Measurements from ENCODE around the gene LMNTD1. TPM values are rescaled to one million over a fixed set of nuclear protein-coding genes. Genes with fewer than 3 reads are reported as not detected.

LMNTD1 gene
- total and polyA plus RNA-seq, 4 donors = not detected

GRCh38 chr12:25574761-25575160, 21.7 kb upstream of the LMNTD1 start:
- no peak for TF ChIP-seq YY1 (IDR thresholded peaks at IDR 0.05)
- no peak for TF ChIP-seq CTCF (IDR thresholded peaks at IDR 0.05; ENCODE audit: low read depth, low read length, missing input control)
- TF ChIP-seq RAD21 (IDR thresholded peaks at IDR 0.05) = no peak
- TF ChIP-seq NR2F2 (IDR thresholded peaks at IDR 0.05) = no peak
- no peak for TF ChIP-seq ATF3 (IDR thresholded peaks at IDR 0.05)
- TF ChIP-seq, protein P1, sequence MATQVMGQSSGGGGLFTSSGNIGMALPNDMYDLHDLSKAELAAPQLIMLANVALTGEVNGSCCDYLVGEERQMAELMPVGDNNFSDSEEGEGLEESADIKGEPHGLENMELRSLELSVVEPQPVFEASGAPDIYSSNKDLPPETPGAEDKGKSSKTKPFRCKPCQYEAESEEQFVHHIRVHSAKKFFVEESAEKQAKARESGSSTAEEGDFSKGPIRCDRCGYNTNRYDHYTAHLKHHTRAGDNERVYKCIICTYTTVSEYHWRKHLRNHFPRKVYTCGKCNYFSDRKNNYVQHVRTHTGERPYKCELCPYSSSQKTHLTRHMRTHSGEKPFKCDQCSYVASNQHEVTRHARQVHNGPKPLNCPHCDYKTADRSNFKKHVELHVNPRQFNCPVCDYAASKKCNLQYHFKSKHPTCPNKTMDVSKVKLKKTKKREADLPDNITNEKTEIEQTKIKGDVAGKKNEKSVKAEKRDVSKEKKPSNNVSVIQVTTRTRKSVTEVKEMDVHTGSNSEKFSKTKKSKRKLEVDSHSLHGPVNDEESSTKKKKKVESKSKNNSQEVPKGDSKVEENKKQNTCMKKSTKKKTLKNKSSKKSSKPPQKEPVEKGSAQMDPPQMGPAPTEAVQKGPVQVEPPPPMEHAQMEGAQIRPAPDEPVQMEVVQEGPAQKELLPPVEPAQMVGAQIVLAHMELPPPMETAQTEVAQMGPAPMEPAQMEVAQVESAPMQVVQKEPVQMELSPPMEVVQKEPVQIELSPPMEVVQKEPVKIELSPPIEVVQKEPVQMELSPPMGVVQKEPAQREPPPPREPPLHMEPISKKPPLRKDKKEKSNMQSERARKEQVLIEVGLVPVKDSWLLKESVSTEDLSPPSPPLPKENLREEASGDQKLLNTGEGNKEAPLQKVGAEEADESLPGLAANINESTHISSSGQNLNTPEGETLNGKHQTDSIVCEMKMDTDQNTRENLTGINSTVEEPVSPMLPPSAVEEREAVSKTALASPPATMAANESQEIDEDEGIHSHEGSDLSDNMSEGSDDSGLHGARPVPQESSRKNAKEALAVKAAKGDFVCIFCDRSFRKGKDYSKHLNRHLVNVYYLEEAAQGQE (IDR thresholded peaks at IDR 0.05) = no peak
- TF ChIP-seq, protein P2, sequence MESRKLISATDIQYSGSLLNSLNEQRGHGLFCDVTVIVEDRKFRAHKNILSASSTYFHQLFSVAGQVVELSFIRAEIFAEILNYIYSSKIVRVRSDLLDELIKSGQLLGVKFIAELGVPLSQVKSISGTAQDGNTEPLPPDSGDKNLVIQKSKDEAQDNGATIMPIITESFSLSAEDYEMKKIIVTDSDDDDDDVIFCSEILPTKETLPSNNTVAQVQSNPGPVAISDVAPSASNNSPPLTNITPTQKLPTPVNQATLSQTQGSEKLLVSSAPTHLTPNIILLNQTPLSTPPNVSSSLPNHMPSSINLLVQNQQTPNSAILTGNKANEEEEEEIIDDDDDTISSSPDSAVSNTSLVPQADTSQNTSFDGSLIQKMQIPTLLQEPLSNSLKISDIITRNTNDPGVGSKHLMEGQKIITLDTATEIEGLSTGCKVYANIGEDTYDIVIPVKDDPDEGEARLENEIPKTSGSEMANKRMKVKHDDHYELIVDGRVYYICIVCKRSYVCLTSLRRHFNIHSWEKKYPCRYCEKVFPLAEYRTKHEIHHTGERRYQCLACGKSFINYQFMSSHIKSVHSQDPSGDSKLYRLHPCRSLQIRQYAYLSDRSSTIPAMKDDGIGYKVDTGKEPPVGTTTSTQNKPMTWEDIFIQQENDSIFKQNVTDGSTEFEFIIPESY (IDR thresholded peaks at IDR 0.05) = no peak
- TF ChIP-seq JUND (IDR thresholded peaks at IDR 0.05) = no peak
- no peak for TF ChIP-seq HNF4G (IDR thresholded peaks at IDR 0.05)
- TF ChIP-seq RXRA (IDR thresholded peaks at IDR 0.05) = no peak
- no peak for TF ChIP-seq HNF4A (conservative IDR thresholded peaks at IDR 0.05)
- TF ChIP-seq TAF1 (conservative IDR thresholded peaks at IDR 0.05) = no peak
- TF ChIP-seq GABPA (IDR thresholded peaks at IDR 0.05 in 1 of 2, conservative IDR thresholded peaks at IDR 0.05 in 1 of 2) = no peak
- no peak for TF ChIP-seq FOXA1 (IDR thresholded peaks at IDR 0.05)
- H3K4me3 ChIP-seq (ENCODE audit: low read depth in 1 of 3, low read length in 3 of 3) = no peak overlapping the region
- no peak overlapping the region for H3K9ac ChIP-seq (ENCODE audit: low read depth in 1 of 2, low read length in 2 of 2)
- peaks cover 0 to 8% (median 3%) of the 10 kb centered on the region in 4 donors for H3K4me1 ChIP-seq (ENCODE audit: control insufficient read depth in 4 of 4, insufficient read depth in 4 of 4, low read length in 3 of 4)
- no peaks in the 10 kb centered on the region for H3K36me3 ChIP-seq (ENCODE audit: control insufficient read depth in 4 of 4, insufficient read depth in 3 of 4, low read depth in 1 of 4, low read length in 3 of 4)
- no peak overlapping the region for H3K27ac ChIP-seq (ENCODE audit: low read depth in 1 of 2, low read length in 2 of 2)
- H3K27me3 ChIP-seq (ENCODE audit: control insufficient read depth in 4 of 4, insufficient read depth in 4 of 4, low read length in 3 of 4) = no peaks in the 10 kb centered on the region
- no peaks in the 10 kb centered on the region for H3K9me3 ChIP-seq (ENCODE audit: control insufficient read depth in 4 of 4, low read length in 3 of 4)
- no peak for DNase-seq (ENCODE audit: low spot score)
- WGBS = 79% methylated on average over 1 of the region's 1 CpG

DNA sequence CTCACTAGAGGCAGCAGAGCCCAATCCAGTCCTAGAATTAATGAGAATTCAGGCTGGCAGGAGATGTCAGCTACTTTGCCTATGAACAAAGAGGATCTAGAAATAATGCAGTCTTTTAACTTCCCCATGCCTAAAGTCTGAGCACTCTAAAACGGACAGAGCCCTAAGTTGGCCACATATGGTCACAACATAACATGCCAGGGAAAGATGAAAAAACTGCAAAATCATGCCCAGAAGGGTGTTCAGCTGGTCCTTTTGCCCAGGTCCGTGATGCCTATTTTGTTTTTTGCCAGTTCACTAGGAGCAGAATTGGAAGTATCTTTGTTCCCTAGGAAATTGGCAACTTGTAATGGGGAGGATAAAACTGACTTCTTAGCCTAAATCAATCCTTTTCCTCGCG, 20.3 kb upstream of the LMNTD1 start:
- no peak for DNase-seq (ENCODE audit: low spot score)
- Histone ChIP-seq H3K36me3 (ENCODE audit: control insufficient read depth in 4 of 4, insufficient read depth in 3 of 4, low read depth in 1 of 4, low read length in 3 of 4) (no peaks in the 10 kb centered on the region), H3K4me1 (ENCODE audit: control insufficient read depth in 4 of 4, insufficient read depth in 4 of 4, low read length in 3 of 4) (peaks cover 0 to 8% (median 3%) of the 10 kb centered on the region in 4 donors), H3K4me3 (ENCODE audit: low read depth in 1 of 3, low read length in 3 of 3) (no peak overlapping the region), H3K9me3 (ENCODE audit: control insufficient read depth in 4 of 4, low read length in 3 of 4) (no peaks in the 10 kb centered on the region), H3K27me3 (ENCODE audit: control insufficient read depth in 4 of 4, insufficient read depth in 4 of 4, low read length in 3 of 4) (no peaks in the 10 kb centered on the region), H3K27ac (ENCODE audit: low read depth in 1 of 2, low read length in 2 of 2) (no peak overlapping the region), H3K9ac (ENCODE audit: low read depth in 1 of 2, low read length in 2 of 2) (no peak overlapping the region)
- 88% methylated on average over 4 of the region's 4 CpGs for WGBS
- TF ChIP-seq CTCF (IDR thresholded peaks at IDR 0.05; ENCODE audit: low read depth, low read length, missing input control) = no peak
- no peak for TF ChIP-seq FOXA1 (IDR thresholded peaks at IDR 0.05)
- TF ChIP-seq SP1 (IDR thresholded peaks at IDR 0.05) = no peak
- no peak for TF ChIP-seq RXRA (IDR thresholded peaks at IDR 0.05)
- no peak for TF ChIP-seq EGR1 (IDR thresholded peaks at IDR 0.05; ENCODE audit: low read depth in 2 of 2)
- no peak for TF ChIP-seq HNF4A (conservative IDR thresholded peaks at IDR 0.05)
- no peak for TF ChIP-seq ATF3 (IDR thresholded peaks at IDR 0.05)

All from liver (tissue), 9 donors.